ACC112 (cell line): ENCODE results near the gene STUM.
"Not testable (repeated sequence)": the region's sequence is repeated elsewhere in the genome, so short reads cannot be mapped to it uniquely, and the experiment has no call there.

ENCODE experiments used
- H2AFZ ChIP-seq: fragments of 200-600 bp; sonication (generic); one replicate; pipeline ENCODE4 v1.6.0; 2017; ENCODE audit warnings: antibody characterized with exemption, low read length; ENCODE audit not compliant: unreplicated experiment
- H3K27ac ChIP-seq: fragments of 200-600 bp; sonication (generic); 2 replicates; pipeline ENCODE4 v1.5.1; 2014; ENCODE audit warnings: low read depth, mild to moderate bottlenecking, antibody characterized with exemption, low read length, moderate library complexity
- H3K27me3 ChIP-seq: fragments of 200-600 bp; sonication (generic); 2 replicates; pipeline ENCODE4 v1.6.1; 2014; ENCODE audit warnings: mild to moderate bottlenecking, antibody characterized with exemption, low read length, moderate library complexity, mixed read lengths; ENCODE audit not compliant: insufficient read depth
- H3K36me3 ChIP-seq: fragments of 200-600 bp; sonication (generic); 2 replicates; pipeline ENCODE4 v1.6.1; 2016; ENCODE audit warnings: mild to moderate bottlenecking, antibody characterized with exemption, low read length, moderate library complexity, mixed read lengths; ENCODE audit not compliant: insufficient read depth
- H3K4me1 ChIP-seq: fragments of 200-600 bp; sonication (generic); one replicate; pipeline ENCODE4 v1.6.1; 2016; ENCODE audit warnings: low read length, mixed read lengths; ENCODE audit not compliant: insufficient read depth, unreplicated experiment, control insufficient read depth
- H3K4me3 ChIP-seq: fragments of 200-600 bp; sonication (generic); 2 replicates; pipeline ENCODE4 v1.5.1; 2014; ENCODE audit warnings: mild to moderate bottlenecking, low read depth, low read length
- H3K79me2 ChIP-seq: fragments of 200-600 bp; sonication (generic); one replicate; pipeline ENCODE4 v1.6.0; 2016; ENCODE audit warnings: low read length; ENCODE audit not compliant: control insufficient read depth, unreplicated experiment, insufficient read depth

STUM gene

GRCh38 chr1:226616636-226617035 is 68.1 kb downstream of the STUM start:
- no peak overlapping the region for H3K27ac ChIP-seq

GRCh38 chr1:226617109-226617508 is 68.5 kb downstream of the STUM start:
- Histone ChIP-seq H3K4me1 (no peaks in the 10 kb centered on the region), H3K36me3 (no peaks in the 10 kb centered on the region), H3K27me3 (peaks cover 71% of the 10 kb centered on the region), H2AFZ (no peak overlapping the region), H3K79me2 (no peaks in the 10 kb centered on the region), H3K4me3 (no peak overlapping the region), H3K27ac (no peak overlapping the region)

More at GRCh38 chr1:226616636-226617035, 68.1 kb downstream of the STUM start:
- Histone ChIP-seq H3K4me1 (no peaks in the 10 kb centered on the region), H3K36me3 (no peaks in the 10 kb centered on the region), H3K4me3 (no peak overlapping the region), H3K79me2 (no peaks in the 10 kb centered on the region), H3K27me3 (peaks cover 69% of the 10 kb centered on the region), H2AFZ (no peak overlapping the region)

GRCh38 chr1:226617719-226618118 is 69.2 kb downstream of the STUM start:
- not testable (repeated sequence) for H3K4me3 ChIP-seq, H3K27ac ChIP-seq, H3K36me3 ChIP-seq, H3K4me1 ChIP-seq, H2AFZ ChIP-seq, H3K79me2 ChIP-seq
- H3K27me3 ChIP-seq = peaks cover 72% of the 10 kb centered on the region

GRCh38 chr1:226618380-226618779 is 69.8 kb downstream of the STUM start:
- no peaks in the 10 kb centered on the region for H3K79me2 ChIP-seq
- H3K4me1 ChIP-seq = no peaks in the 10 kb centered on the region
- no peak overlapping the region for H3K4me3 ChIP-seq
- H3K36me3 ChIP-seq = no peaks in the 10 kb centered on the region
- peaks cover 68% of the 10 kb centered on the region for H3K27me3 ChIP-seq
- no peak overlapping the region for H2AFZ ChIP-seq
- no peak overlapping the region for H3K27ac ChIP-seq

GRCh38 chr1:226619031-226619430 is 70.5 kb downstream of the STUM start:
- H3K4me1 ChIP-seq = no peaks in the 10 kb centered on the region
- no peak overlapping the region for H3K27ac ChIP-seq
- H2AFZ ChIP-seq = no peak overlapping the region
- H3K79me2 ChIP-seq = no peaks in the 10 kb centered on the region
- peaks cover 65% of the 10 kb centered on the region for H3K27me3 ChIP-seq
- no peaks in the 10 kb centered on the region for H3K36me3 ChIP-seq
- no peak overlapping the region for H3K4me3 ChIP-seq

- Histone ChIP-seq H3K36me3 (no peaks in the 10 kb centered on the region), H3K79me2 (no peaks in the 10 kb centered on the region), H3K4me1 (no peaks in the 10 kb centered on the region), H2AFZ (no peak overlapping the region), H3K27ac (no peak overlapping the region), H3K27me3 (peaks cover 40% of the 10 kb centered on the region), H3K4me3 (no peak overlapping the region)
These were observed 73.4 kb downstream of the STUM start for GRCh38 chr1:226622012-226622411.

DNA sequence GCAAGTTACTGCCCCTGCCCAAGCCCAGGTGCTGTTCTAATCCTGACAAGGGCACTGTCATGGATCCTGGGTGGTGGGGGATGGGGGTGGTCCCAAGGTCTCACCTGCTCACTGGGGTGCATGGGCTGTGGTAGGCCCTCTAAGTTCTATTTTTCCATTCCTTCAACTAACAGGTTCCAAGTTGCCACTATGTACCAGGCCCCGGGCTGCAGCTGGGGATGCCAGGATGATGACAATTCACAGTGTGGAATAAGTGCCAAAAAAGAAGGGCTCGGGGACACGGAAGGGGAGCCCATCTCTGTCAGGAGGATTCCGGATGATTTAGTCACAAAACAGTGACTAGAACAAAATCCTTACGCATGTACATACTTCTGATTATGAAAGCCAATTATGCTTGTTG is 76.0 kb downstream of the STUM start:
- H3K79me2 ChIP-seq = no peaks in the 10 kb centered on the region
- H3K27ac ChIP-seq = no peak overlapping the region
- no peaks in the 10 kb centered on the region for H3K4me1 ChIP-seq
- H3K27me3 ChIP-seq = peaks cover 18% of the 10 kb centered on the region
- H3K36me3 ChIP-seq = no peaks in the 10 kb centered on the region
- no peak overlapping the region for H3K4me3 ChIP-seq
- no peak overlapping the region for H2AFZ ChIP-seq

DNA sequence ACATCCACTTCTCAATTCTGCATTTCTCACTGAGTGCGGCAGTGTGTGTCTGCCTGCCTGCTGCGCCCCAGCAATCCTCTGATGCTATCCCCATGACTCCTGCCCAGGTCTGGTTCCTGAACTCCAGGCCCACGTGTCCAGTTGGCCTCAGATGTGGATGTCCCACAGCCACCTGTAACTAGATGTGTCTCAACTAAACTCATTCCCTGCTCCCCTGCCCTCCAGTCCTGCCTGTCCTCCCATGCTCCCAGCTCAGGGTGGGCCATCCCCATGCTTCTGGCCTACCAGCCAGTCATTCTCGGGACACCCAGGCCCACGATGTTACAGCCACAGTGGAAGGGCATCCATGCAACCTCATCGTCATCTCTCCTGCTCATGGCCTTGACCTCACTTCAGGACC is 76.8 kb downstream of the STUM start:
- no peaks in the 10 kb centered on the region for H3K36me3 ChIP-seq
- no peaks in the 10 kb centered on the region for H3K4me1 ChIP-seq
- no peaks in the 10 kb centered on the region for H3K79me2 ChIP-seq
- H3K27me3 ChIP-seq = peaks cover 12% of the 10 kb centered on the region; the same call in 1 of the 2 replicates
- no peak overlapping the region for H3K27ac ChIP-seq
- H3K4me3 ChIP-seq = no peak overlapping the region
- H2AFZ ChIP-seq = no peak overlapping the region

GRCh38 chr1:226625832-226626576 is 77.4 kb downstream of the STUM start:
- no peak overlapping the region for H3K27ac ChIP-seq
- H2AFZ ChIP-seq = no peak overlapping the region
- no peak overlapping the region for H3K4me3 ChIP-seq
- H3K27me3 ChIP-seq = peaks cover 11% of the 10 kb centered on the region; the same call in 1 of the 2 replicates
- no peaks in the 10 kb centered on the region for H3K4me1 ChIP-seq
- no peaks in the 10 kb centered on the region for H3K36me3 ChIP-seq
- H3K79me2 ChIP-seq = no peaks in the 10 kb centered on the region

- no peak overlapping the region for H2AFZ ChIP-seq
These were observed 78.0 kb downstream of the STUM start for GRCh38 chr1:226626577-226626956.

DNA sequence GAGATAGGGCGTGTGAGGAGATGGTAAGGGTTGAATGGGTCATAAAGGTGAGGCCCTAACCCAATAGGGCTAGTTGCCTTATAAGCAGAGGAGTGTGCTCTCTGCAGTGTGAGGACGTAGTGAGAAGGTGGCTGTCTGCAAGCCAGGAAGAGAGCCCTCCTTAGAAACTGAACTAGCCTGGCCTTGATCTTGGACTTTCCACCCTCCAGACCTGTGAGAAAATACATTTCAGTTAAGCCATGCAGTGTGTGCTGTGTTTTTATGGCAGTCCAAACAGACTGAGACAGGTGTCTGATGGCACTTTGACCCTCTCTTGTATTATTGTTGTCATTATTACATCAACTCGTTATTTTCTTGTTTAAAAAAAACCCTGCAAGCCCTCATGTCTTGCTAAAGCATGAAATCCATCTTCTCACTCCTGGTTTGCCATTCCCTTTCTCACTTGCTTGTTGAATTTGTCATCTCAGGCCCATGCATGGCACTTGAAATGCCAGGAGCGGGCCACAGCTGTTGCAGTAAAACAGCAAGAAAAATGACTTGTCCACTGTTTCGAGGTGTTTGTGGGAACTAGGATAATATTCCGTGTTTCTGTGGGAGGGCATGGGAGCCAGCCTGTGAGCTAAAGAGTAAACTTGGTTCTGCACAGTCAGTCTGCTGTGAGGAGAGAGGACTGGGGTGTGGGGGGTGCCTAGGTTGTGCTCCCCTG is 78.6 kb downstream of the STUM start:
- Histone ChIP-seq H3K4me3 (no peak overlapping the region), H3K4me1 (no peaks in the 10 kb centered on the region), H2AFZ (no peak overlapping the region)

More at GRCh38 chr1:226626577-226626956, 78.0 kb downstream of the STUM start:
- H3K4me3 ChIP-seq = no peak overlapping the region
- H3K79me2 ChIP-seq = no peaks in the 10 kb centered on the region
- H3K27ac ChIP-seq = no peak overlapping the region
- no peaks in the 10 kb centered on the region for H3K36me3 ChIP-seq
- peaks cover 7% of the 10 kb centered on the region; the same call in 1 of the 2 replicates for H3K27me3 ChIP-seq
- no peaks in the 10 kb centered on the region for H3K4me1 ChIP-seq

More for the DNA sequence above, 78.6 kb downstream of the STUM start:
- no peaks in the 10 kb centered on the region for H3K36me3 ChIP-seq
- H3K27ac ChIP-seq = no peak overlapping the region
- no peaks in the 10 kb centered on the region for H3K79me2 ChIP-seq
- peaks cover 4% of the 10 kb centered on the region; the same call in 1 of the 2 replicates for H3K27me3 ChIP-seq
